Peyer's patch (tissue), 4 donors: ENCODE measurements around the gene MAPK8IP2. TPM values are rescaled to one million over a fixed set of nuclear protein-coding genes. Genes with fewer than 3 reads are reported as not detected.

Experiments
- DNase-seq, 3 donors: peaks; one replicate each; pipeline ENCODE4 v3.0.0-alpha.2; 2017 to 2019
- H3K27ac ChIP-seq, 4 donors: fragments of 200-600 bp; sonication (generic); one replicate each; pipeline ENCODE4 v1.5.1; 2016 to 2019
- H3K27me3 ChIP-seq, 2 donors: fragments of 200-600 bp; sonication (generic); one replicate each; pipeline ENCODE4 v1.5.1; 2019
- H3K36me3 ChIP-seq, 3 donors: fragments of 200-600 bp; sonication (generic); one replicate each; pipeline ENCODE4 v1.5.1; 2016 to 2019
- H3K4me1 ChIP-seq, 4 donors: fragments of 200-600 bp; sonication (generic); one replicate each; pipeline ENCODE4 v1.5.1; 2016 to 2019
- H3K4me3 ChIP-seq, 4 donors: fragments of 200-600 bp; sonication (generic); 1 replicate in 3 of 4; 2 replicates in 1 of 4; pipeline ENCODE4 v1.5.1; 2016 to 2019; ENCODE audit warnings: mild to moderate bottlenecking in 1 of 4
- H3K9me3 ChIP-seq, 4 donors: fragments of 200-600 bp; sonication (generic); one replicate each; pipeline ENCODE4 v1.5.1; 2016 to 2019; ENCODE audit warnings: mild to moderate bottlenecking in 1 of 4
- CTCF ChIP-seq, 6 experiments: fragments of 450-650 bp in 4 of 6; fragments of 200-600 bp in 2 of 6; sonication (generic) in 1 of 6; IDR thresholded peaks; one replicate each; pipeline ENCODE4 v1.5.1; 2017 to 2019; ENCODE audit warnings: antibody characterized with exemption in 6 of 6, mild to moderate bottlenecking in 3 of 6, moderate library complexity in 1 of 6
- POLR2A ChIP-seq, 2 donors: fragments of 450-650 bp; IDR thresholded peaks; one replicate each; pipeline ENCODE4 v1.5.1; 2017; ENCODE audit warnings: antibody characterized with exemption in 2 of 2, mild to moderate bottlenecking in 2 of 2, moderate library complexity in 2 of 2
- total RNA-seq, 4 donors: library from RNA; depleted of rRNA; stranded (reverse); fragments of >200 nt; gene quantifications; one replicate each; pipeline ENCODE4 v1.1.0, GENCODE V29; 2016

Gene MAPK8IP2
- total RNA-seq, 4 donors from 2014 or later, result 0.66 to 1.2 (median 0.83) TPM; not detected in 1

- Histone ChIP-seq H3K4me1 (peaks cover 0 to 33% (median 3%) of the 10 kb centered on the region in 4 donors), H3K27ac (no peak overlapping the region), H3K4me3 (no peak overlapping the region), H3K36me3 (no peaks in the 10 kb centered on the region), H3K9me3 (no peaks in the 10 kb centered on the region), H3K27me3 (no peaks in the 10 kb centered on the region)
- DNase-seq, result no peak
- TF ChIP-seq POLR2A (IDR thresholded peaks at IDR 0.05) (no peak), CTCF (IDR thresholded peaks at IDR 0.05) (no peak)
These were observed 20.8 kb upstream of the MAPK8IP2 start for GRCh38 chr22:50579752-50580151.

GRCh38 chr22:50581031-50581949 lies 19.3 kb upstream of the MAPK8IP2 start:
- Histone ChIP-seq H3K27me3 (no peaks in the 10 kb centered on the region), H3K4me1 (peaks cover 0 to 33% (median 3%) of the 10 kb centered on the region in 4 donors), H3K9me3 (no peaks in the 10 kb centered on the region), H3K4me3 (peak overlapping the region; percentile 82 to 93 (median 88)), H3K36me3 (no peaks in the 10 kb centered on the region), H3K27ac (peak overlapping the region; percentile 98 to 100 (median 99))
- DNase-seq, result no peak
- TF ChIP-seq POLR2A (IDR thresholded peaks at IDR 0.05) (no peak), CTCF (IDR thresholded peaks at IDR 0.05) (no peak)

GRCh38 chr22:50581950-50582492 lies 18.6 kb upstream of the MAPK8IP2 start:
- Histone ChIP-seq H3K27ac (peak overlapping the region; percentile 98 to 100 (median 99)), H3K27me3 (no peaks in the 10 kb centered on the region), H3K4me3 (peak overlapping the region; percentile 82 to 93 (median 88)), H3K36me3 (no peaks in the 10 kb centered on the region), H3K4me1 (peaks cover 0 to 33% (median 3%) of the 10 kb centered on the region in 4 donors), H3K9me3 (no peaks in the 10 kb centered on the region)
- TF ChIP-seq CTCF (IDR thresholded peaks at IDR 0.05) (no peak), POLR2A (IDR thresholded peaks at IDR 0.05) (no peak)
- DNase-seq, result peak in 2 of 3 donors; percentile 21 to 68

- Histone ChIP-seq H3K36me3 (no peaks in the 10 kb centered on the region), H3K27ac (peak within 1 kb of the TSS; percentile 98 to 100 (median 99)), H3K9me3 (no peaks in the 10 kb centered on the region), H3K4me3 (peak within 1 kb of the TSS; percentile 82 to 93 (median 88)), H3K27me3 (no peaks in the 10 kb centered on the region), H3K4me1 (peaks cover 0 to 33% (median 3%) of the 10 kb centered on the region in 4 donors)
- peak; percentile 80 to 93 for TF ChIP-seq POLR2A (IDR thresholded peaks at IDR 0.05)
- TF ChIP-seq CTCF (IDR thresholded peaks at IDR 0.05), result peak in 1 of 6 experiments; percentile 18
- peak; percentile 97 to 99 (median 99) for DNase-seq
These were observed 17.9 kb upstream of the MAPK8IP2 start, which contains the start of gene CHKB for GRCh38 chr22:50582493-50583293. TSS of gene CHKB (minus strand) at chr22:50582849. CDS start at chr22:50582781, 68 bp downstream.

GRCh38 chr22:50583294-50583861 lies 17.2 kb upstream of the MAPK8IP2 start:
- no peaks in the 10 kb centered on the region for H3K36me3 ChIP-seq
- H3K4me1 ChIP-seq, result peaks cover 0 to 29% (median 3%) of the 10 kb centered on the region in 4 donors
- H3K4me3 ChIP-seq, result peak overlapping the region; percentile 82 to 93 (median 88)
- H3K27me3 ChIP-seq, result no peaks in the 10 kb centered on the region
- TF ChIP-seq POLR2A (IDR thresholded peaks at IDR 0.05), result no peak
- DNase-seq, result no peak
- H3K9me3 ChIP-seq, result no peaks in the 10 kb centered on the region
- peak overlapping the region; percentile 98 to 100 (median 99) for H3K27ac ChIP-seq
